Fibroblast of the aortic adventitia (primary cell): Measurements from ENCODE around the gene CAPZB. TPM values are rescaled to one million over a fixed set of nuclear protein-coding genes. Genes with fewer than 3 reads are reported as not detected.
A peak's percentile ranks its signal among the peaks of the same experiment; 100 is the strongest.

Source experiments
- DNase-seq: peaks from one replicate; pipeline ENCODE4 v3.0.0-alpha.2; 2010; ENCODE audit warnings: low read depth
- H3K4me3 ChIP-seq: 2 replicates; pipeline ENCODE4 v1.5.1; 2011; ENCODE audit warnings: low read depth, mild to moderate bottlenecking, control low read depth, low read length, moderate library complexity
- total RNA-seq: library from RNA; depleted of rRNA; stranded (reverse); fragments of >200 nt; gene quantifications from 2 replicates; pipeline ENCODE4 v1.2.3, GENCODE V29; 2012; ENCODE audit warnings: low replicate concordance
- TF ChIP-seq, protein P1 (sequence below): IDR thresholded peaks from 2 replicates; pipeline ENCODE4 v1.5.1; 2011; ENCODE audit warnings: mild to moderate bottlenecking, low read length, control low read depth, inconsistent platforms; ENCODE audit not compliant: insufficient read depth

The CAPZB gene
- total RNA-seq, 1 donor = 232 TPM

DNA sequence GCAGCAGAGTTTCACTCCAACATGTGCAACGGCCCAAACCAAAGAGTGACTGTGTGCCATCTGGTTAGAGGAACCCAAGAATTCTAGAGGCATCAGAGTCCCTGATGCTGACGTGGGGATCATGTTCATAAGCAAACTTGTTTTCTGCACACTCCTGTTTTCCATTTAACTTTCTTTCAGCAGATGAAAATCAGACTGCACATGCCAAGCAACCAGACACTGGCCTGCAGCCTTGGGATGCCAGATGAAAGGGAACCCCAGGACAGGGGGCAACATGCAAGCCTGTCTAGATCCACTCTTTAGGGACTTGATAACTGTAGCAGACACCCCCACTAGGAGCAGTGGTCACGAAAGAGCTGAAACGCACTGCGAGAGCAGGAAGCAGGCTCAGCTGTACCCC is 116.4 kb downstream of the CAPZB start:
- DNase-seq = no peak
- no peak overlapping the region for H3K4me3 ChIP-seq
- TF ChIP-seq, protein P1, sequence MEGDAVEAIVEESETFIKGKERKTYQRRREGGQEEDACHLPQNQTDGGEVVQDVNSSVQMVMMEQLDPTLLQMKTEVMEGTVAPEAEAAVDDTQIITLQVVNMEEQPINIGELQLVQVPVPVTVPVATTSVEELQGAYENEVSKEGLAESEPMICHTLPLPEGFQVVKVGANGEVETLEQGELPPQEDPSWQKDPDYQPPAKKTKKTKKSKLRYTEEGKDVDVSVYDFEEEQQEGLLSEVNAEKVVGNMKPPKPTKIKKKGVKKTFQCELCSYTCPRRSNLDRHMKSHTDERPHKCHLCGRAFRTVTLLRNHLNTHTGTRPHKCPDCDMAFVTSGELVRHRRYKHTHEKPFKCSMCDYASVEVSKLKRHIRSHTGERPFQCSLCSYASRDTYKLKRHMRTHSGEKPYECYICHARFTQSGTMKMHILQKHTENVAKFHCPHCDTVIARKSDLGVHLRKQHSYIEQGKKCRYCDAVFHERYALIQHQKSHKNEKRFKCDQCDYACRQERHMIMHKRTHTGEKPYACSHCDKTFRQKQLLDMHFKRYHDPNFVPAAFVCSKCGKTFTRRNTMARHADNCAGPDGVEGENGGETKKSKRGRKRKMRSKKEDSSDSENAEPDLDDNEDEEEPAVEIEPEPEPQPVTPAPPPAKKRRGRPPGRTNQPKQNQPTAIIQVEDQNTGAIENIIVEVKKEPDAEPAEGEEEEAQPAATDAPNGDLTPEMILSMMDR = no peak

- TF ChIP-seq, protein P1 = no peak
- DNase-seq = no peak
- no peak overlapping the region for H3K4me3 ChIP-seq
These were observed 117.3 kb downstream of the CAPZB start for GRCh38 chr1:19368050-19368449.

- no peak for DNase-seq
- H3K4me3 ChIP-seq = no peak overlapping the region
- TF ChIP-seq, protein P1 = no peak
These were observed 117.7 kb downstream of the CAPZB start for GRCh38 chr1:19367584-19368041.

DNA sequence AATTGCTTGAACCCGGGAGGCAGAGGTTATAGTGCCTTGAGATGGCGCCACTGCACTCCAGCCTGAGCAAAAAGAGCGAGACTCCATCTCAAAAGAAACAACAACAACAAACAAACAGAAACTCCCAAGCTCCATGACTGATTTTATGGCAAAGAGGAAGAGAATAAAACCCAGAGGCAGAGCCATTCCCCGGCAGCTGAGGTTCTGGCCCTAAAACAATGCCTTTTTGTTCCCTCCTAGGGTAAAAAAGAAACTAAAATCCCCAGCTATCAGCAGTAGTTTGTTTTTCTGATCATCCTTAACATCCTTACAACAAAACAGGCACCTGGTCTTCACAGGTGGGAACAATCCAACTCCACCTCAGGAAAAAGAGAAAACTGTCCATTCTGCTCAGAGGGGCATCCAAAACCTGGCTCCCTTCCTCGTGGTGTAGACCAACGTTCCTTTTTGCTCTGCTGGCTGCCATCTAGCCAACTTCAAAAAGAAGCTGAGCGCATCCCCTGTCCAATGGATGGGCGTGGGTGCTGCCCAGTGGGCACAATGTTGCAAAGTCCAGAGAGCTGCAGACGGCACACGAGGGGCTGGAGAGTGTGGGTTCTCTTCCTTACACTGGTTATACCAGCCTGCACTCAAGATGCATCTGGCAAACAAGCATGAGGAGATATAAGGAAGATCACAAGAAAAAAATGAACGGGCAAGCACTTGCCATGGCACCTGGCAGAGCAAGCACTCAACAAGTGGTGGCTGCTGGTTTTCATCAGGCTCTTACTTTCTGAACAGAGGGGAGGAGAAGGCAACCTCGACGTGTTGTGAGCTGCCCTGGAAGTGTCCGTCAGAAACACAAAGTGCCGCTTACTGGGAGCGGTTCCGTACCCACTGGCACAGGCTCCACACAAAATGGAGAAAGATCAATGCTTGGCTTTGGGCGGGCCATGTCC is 118.5 kb downstream of the CAPZB start:
- TF ChIP-seq, protein P1 = no peak
- no peak overlapping the region for H3K4me3 ChIP-seq
- DNase-seq = no peak

GRCh38 chr1:19365721-19366120 is 119.6 kb downstream of the CAPZB start:
- DNase-seq = peak; percentile 46
- TF ChIP-seq, protein P1 = no peak
- H3K4me3 ChIP-seq = no peak overlapping the region

DNA sequence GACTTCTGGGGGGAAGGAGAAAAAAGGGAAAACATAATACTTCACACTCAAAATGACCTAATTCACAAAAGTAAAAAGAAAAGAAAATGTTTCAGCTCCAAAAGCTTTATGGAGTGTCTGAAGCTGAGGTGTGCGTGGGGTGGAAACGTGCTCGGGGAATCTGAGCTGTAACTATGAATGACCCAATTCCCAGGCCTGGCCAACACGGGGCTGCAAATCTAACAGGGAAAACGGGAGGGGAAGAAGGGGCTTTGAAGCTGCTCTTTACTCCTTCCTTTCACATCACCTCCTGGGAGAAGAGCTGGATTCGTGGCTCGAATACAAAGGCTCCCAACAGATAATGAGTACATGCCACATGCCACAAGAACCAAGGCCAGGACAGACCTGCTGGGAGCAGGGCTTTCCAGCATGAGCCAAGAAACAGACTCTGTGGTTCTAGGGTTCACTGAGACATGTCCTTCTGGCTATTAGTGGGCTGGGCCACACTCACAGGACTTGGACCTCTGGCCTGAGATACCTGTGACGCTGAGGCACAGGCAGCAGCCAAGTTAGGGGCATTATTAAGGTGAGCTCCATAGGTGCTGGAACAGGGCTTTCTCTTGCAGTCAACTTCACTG is 121.7 kb downstream of the CAPZB start:
- DNase-seq = no peak
- TF ChIP-seq, protein P1 = no peak

More for the DNA sequence above, 121.7 kb downstream of the CAPZB start:
- no peak overlapping the region for H3K4me3 ChIP-seq
